ENCODE results near the gene KDM4C.

Gene KDM4C

DNA sequence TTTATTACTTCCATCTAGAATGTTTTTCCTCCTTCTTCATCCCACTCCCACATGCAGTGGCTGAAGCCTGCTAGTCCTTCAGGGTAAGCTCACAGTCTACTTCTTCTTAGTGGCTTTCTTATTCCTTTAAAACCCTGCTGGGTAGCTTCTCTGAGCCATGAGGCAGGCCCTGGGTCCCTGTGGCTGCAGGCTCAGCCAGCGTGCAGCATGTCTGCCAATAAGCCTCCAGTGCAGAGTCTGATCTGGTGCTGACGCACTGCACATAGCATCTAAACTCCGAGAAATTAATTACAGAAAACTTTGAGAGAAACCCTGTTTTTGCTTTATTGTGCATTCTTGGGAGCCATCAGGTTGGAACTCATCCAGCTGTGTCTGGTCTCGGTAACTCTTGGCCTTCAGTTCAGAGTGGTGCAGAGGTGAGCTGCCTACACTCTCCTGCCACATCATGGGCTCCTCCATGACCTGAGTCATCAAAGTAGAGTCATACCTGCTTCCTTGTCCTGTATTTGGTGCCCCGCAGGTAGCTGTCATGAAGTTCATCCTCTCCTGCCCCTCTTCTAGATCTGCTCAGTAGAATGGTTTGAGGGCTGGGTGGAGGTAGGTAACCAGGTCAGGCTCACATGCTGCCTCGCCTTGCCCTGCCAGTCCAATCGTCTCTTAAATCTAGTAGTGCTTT is 339.4 kb downstream of the KDM4C start:
- TF ChIP-seq, protein P1, sequence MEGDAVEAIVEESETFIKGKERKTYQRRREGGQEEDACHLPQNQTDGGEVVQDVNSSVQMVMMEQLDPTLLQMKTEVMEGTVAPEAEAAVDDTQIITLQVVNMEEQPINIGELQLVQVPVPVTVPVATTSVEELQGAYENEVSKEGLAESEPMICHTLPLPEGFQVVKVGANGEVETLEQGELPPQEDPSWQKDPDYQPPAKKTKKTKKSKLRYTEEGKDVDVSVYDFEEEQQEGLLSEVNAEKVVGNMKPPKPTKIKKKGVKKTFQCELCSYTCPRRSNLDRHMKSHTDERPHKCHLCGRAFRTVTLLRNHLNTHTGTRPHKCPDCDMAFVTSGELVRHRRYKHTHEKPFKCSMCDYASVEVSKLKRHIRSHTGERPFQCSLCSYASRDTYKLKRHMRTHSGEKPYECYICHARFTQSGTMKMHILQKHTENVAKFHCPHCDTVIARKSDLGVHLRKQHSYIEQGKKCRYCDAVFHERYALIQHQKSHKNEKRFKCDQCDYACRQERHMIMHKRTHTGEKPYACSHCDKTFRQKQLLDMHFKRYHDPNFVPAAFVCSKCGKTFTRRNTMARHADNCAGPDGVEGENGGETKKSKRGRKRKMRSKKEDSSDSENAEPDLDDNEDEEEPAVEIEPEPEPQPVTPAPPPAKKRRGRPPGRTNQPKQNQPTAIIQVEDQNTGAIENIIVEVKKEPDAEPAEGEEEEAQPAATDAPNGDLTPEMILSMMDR (IDR thresholded peaks at IDR 0.05; ENCODE audit: low read depth, low read length, missing control alignments), result no peak
- DNase-seq (ENCODE audit: extremely low read depth, low read depth), result no peak
- H3K4me3 ChIP-seq (replicated peaks; ENCODE audit: low read depth, low read length), result no peak overlapping the region

DNA sequence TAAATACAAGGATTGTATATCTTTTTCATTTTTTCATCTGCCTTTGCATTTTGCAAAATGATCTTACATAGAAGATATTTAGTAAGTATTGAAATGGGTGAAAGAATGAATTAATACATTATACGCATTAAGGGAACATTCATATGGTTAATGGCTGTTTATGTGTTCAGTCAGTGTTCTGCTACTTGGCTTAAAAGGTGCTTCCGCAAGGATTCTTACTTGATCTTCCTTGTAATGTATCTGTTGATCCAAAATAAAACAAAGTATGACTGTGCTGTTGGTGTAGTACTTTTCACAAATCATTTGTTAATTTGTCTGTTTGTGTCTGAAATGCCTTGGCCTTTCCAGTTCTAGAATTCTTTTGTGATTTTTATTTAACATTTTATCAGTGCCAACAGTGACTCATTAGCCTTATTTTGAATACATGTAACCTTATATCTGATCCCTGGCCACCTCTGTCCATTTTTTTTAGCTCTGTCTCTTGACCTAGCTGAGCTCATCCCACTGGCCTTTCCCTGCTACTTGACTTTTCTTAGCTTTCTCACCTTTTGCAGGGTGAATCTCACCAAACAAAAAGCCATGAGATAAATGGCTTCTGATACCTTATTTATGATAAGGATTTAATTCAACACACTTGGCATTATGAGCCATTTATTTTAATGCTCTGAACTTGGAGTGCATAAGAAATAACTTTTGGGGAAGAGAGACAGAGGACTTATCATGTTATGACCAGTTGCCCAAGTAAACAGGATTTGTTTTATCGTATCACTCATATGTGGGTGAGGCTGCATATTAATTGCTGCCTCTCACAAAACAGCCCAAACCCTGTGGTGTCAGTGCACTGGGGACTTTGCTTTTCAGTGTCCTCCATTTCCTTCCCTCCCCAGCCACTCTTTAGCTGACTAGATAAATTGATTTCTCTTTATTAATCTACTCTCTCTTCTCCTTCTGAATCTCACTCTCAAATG is 340.3 kb downstream of the KDM4C start:
- no peak for DNase-seq (ENCODE audit: extremely low read depth, low read depth)
- TF ChIP-seq, protein P1 (IDR thresholded peaks at IDR 0.05; ENCODE audit: low read depth, low read length, missing control alignments), result no peak
- H3K4me3 ChIP-seq (replicated peaks; ENCODE audit: low read depth, low read length), result no peak overlapping the region

DNA sequence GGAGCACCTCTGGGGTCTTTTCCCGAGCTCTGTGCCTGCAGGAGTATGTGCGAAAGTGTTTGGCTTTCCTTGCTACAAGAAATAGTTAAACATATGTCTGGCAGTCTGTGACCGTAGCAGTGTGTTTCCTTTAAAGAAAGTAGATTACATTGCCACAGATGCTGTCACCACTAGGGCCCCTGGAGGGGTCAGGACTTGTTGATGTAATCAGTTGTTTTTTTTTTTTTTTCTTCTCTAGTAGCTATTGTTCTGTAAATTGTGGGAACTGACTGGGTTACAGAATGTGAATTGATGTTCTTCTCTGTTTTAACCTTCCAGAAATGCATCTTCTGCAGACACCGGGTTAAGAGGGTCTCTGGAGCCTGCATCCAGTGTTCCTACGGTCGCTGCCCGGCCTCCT is 345.6 kb downstream of the KDM4C start:
- TF ChIP-seq, protein P1 (IDR thresholded peaks at IDR 0.05; ENCODE audit: low read depth, low read length, missing control alignments), result no peak
- H3K4me3 ChIP-seq (replicated peaks; ENCODE audit: low read depth, low read length), result no peak overlapping the region
- DNase-seq (ENCODE audit: extremely low read depth, low read depth), result no peak

DNA sequence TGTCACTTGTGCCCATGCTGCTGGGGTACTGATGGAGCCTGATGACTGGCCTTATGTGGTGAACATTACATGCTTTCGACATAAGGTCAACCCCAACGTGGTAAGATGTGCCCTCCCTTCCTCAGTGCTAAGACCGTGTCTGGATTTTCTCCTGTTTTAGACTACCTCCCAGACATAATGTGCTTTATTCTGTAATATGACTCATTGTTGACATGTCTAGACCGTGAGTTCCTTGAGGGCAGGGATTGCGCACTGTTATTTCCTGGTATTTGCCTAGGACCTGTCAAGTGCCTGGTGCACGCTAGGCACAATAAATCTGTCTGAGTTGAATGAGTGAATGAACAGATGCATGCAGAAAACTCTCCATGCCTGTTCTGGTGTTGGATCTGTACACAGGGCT is 346.0 kb downstream of the KDM4C start:
- TF ChIP-seq, protein P1 (IDR thresholded peaks at IDR 0.05; ENCODE audit: low read depth, low read length, missing control alignments), result no peak
- H3K4me3 ChIP-seq (replicated peaks; ENCODE audit: low read depth, low read length), result no peak overlapping the region
- DNase-seq (ENCODE audit: extremely low read depth, low read depth), result no peak

DNA sequence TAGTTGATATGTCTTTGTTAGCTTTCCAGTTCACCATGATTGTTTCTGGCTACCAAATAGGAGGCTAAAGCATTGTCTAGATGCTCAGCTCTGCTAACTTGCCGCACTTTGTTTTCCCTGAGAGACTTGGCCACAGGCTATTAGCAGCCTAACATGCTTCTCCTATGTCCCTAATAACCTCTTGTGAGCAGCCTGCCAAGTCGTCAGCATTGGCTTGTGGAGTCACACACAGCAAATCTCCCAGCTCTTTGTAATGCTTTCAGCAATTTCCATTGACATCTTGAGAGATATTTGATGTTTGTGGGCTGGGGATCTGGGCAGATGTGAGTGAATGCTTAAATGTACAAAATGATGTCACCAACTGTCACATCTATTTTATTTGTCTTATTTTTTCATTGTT is 346.9 kb downstream of the KDM4C start:
- TF ChIP-seq, protein P1 (IDR thresholded peaks at IDR 0.05; ENCODE audit: low read depth, low read length, missing control alignments), result no peak
- no peak for DNase-seq (ENCODE audit: extremely low read depth, low read depth)
- H3K4me3 ChIP-seq (replicated peaks; ENCODE audit: low read depth, low read length), result no peak overlapping the region

DNA sequence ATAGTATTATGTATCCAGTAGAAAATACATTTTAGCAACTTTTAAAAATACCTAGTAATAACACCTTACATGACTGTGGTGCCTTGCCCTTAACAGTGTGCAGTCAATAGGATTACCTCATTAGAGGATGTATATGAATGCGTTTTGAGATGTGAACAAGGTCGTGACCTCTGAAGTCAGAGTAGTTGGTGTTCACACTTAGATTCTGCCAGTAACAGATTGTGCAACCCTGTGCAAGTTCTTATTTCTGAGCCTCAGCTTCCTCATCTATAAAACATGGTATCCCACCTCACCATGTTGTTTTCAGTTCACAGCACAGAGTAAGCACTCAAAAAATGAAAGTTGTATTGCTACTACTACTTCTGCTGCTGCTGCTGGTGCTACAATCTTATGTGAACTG is 347.3 kb downstream of the KDM4C start:
- no peak overlapping the region for H3K4me3 ChIP-seq (replicated peaks; ENCODE audit: low read depth, low read length)
- TF ChIP-seq, protein P1 (IDR thresholded peaks at IDR 0.05; ENCODE audit: low read depth, low read length, missing control alignments), result no peak
- no peak for DNase-seq (ENCODE audit: extremely low read depth, low read depth)

All from HFF-Myc (cell line).